MM.1S (cell line): ENCODE results near the gene MAEA.

Experiments used
- DNase-seq: peaks from one replicate; pipeline ENCODE4 v3.0.0-alpha.2; 2015
- H2AFZ ChIP-seq: fragments of 300-600 bp; sonication (generic); 2 replicates; pipeline ENCODE4 v1.6.0; 2016; ENCODE audit warnings: antibody characterized with exemption, low read length
- H3F3A ChIP-seq: fragments of 300-600 bp; sonication (generic); 2 replicates; pipeline ENCODE4 v1.6.1; 2016; ENCODE audit warnings: mild to moderate bottlenecking, antibody characterized with exemption, low read length, moderate library complexity, mixed read lengths; ENCODE audit not compliant: insufficient read depth
- H3K27ac ChIP-seq: fragments of 300-600 bp; sonication (generic); 2 replicates; pipeline ENCODE4 v1.5.1; 2016; ENCODE audit warnings: mild to moderate bottlenecking, low read length
- H3K27me3 ChIP-seq: fragments of 300-600 bp; sonication (generic); replicated peaks from 2 replicates; pipeline ENCODE4 v1.6.0; 2016; ENCODE audit warnings: low read length; ENCODE audit not compliant: insufficient read depth
- H3K36me3 ChIP-seq: fragments of 300-600 bp; sonication (generic); replicated peaks from 2 replicates; pipeline ENCODE4 v1.6.1; 2016; ENCODE audit warnings: mild to moderate bottlenecking, low read length, mixed read lengths; ENCODE audit not compliant: insufficient read depth
- H3K4me1 ChIP-seq: fragments of 300-600 bp; sonication (generic); 2 replicates; pipeline ENCODE4 v1.6.1; 2016; ENCODE audit warnings: low read length, mixed read lengths
- H3K4me2 ChIP-seq: fragments of 300-600 bp; sonication (generic); 2 replicates; pipeline ENCODE4 v1.6.0; 2016; ENCODE audit warnings: low read depth, low read length
- H3K4me3 ChIP-seq: fragments of 300-600 bp; sonication (generic); 2 replicates; pipeline ENCODE4 v1.5.1; 2016; ENCODE audit warnings: low read length, mixed read lengths
- H3K79me2 ChIP-seq: fragments of 300-600 bp; sonication (generic); 2 replicates; pipeline ENCODE4 v1.6.1; 2016; ENCODE audit warnings: mixed run types, low read length, mixed read lengths
- H3K9ac ChIP-seq: fragments of 300-600 bp; sonication (generic); 2 replicates; pipeline ENCODE4 v1.6.1; 2016; ENCODE audit warnings: low read length, mixed read lengths
- H3K9me2 ChIP-seq: fragments of 300-600 bp; sonication (generic); replicated peaks from 2 replicates; pipeline ENCODE4 v1.6.1; 2016; ENCODE audit warnings: mild to moderate bottlenecking, low read length, mixed read lengths; ENCODE audit not compliant: insufficient read depth
- H3K9me3 ChIP-seq: fragments of 300-600 bp; sonication (generic); replicated peaks from 2 replicates; pipeline ENCODE4 v1.6.1; 2016; ENCODE audit warnings: mild to moderate bottlenecking, low read length, mixed read lengths; ENCODE audit not compliant: insufficient read depth
- H4K20me1 ChIP-seq: fragments of 300-600 bp; sonication (generic); 2 replicates; pipeline ENCODE4 v1.6.1; 2016; ENCODE audit warnings: mild to moderate bottlenecking, low read length, moderate library complexity, mixed read lengths; ENCODE audit not compliant: insufficient read depth
- EZH2 ChIP-seq: fragments of 300-600 bp; sonication (generic); optimal IDR thresholded peaks from 2 replicates; pipeline ENCODE3; 2017; ENCODE audit warnings: low read depth, mild to moderate bottlenecking, antibody characterized with exemption, low read length, mixed read lengths
- EZH2phosphoT487 ChIP-seq: fragments of 300-600 bp; sonication (generic); IDR thresholded peaks from 2 replicates; pipeline ENCODE4 v1.6.1; 2018; ENCODE audit warnings: antibody characterized with exemption, low read length
- TF ChIP-seq, protein P1 (sequence below): fragments of 300-600 bp; sonication (generic); IDR thresholded peaks from 2 replicates; pipeline ENCODE4 v1.5.1; 2016; ENCODE audit warnings: antibody characterized with exemption, low read length, mixed read lengths

MAEA gene

GRCh38 chr4:1325681-1326635 is 36.3 kb downstream of the MAEA start:
- Histone ChIP-seq H4K20me1 (no peaks in the 10 kb centered on the region), H3K4me1 (no peaks in the 10 kb centered on the region), H2AFZ (no peak overlapping the region), H3K4me2 (no peak overlapping the region), H3K27me3 (no peaks in the 10 kb centered on the region), H3K4me3 (no peak overlapping the region), H3K79me2 (peaks cover 14% of the 10 kb centered on the region), H3K9me3 (no peaks in the 10 kb centered on the region), H3F3A (no peaks in the 10 kb centered on the region), H3K27ac (no peak overlapping the region), H3K36me3 (peaks cover 3% of the 10 kb centered on the region; the same call in 1 of the 2 replicates), H3K9ac (no peak overlapping the region), H3K9me2 (no peaks in the 10 kb centered on the region)
- TF ChIP-seq, protein P1, sequence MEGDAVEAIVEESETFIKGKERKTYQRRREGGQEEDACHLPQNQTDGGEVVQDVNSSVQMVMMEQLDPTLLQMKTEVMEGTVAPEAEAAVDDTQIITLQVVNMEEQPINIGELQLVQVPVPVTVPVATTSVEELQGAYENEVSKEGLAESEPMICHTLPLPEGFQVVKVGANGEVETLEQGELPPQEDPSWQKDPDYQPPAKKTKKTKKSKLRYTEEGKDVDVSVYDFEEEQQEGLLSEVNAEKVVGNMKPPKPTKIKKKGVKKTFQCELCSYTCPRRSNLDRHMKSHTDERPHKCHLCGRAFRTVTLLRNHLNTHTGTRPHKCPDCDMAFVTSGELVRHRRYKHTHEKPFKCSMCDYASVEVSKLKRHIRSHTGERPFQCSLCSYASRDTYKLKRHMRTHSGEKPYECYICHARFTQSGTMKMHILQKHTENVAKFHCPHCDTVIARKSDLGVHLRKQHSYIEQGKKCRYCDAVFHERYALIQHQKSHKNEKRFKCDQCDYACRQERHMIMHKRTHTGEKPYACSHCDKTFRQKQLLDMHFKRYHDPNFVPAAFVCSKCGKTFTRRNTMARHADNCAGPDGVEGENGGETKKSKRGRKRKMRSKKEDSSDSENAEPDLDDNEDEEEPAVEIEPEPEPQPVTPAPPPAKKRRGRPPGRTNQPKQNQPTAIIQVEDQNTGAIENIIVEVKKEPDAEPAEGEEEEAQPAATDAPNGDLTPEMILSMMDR: no peak
- no peak for TF ChIP-seq EZH2phosphoT487
- TF ChIP-seq EZH2: no peak
- no peak for DNase-seq

- TF ChIP-seq EZH2: no peak
- TF ChIP-seq, protein P1: no peak
- no peak for TF ChIP-seq EZH2phosphoT487
- H2AFZ ChIP-seq: no peak overlapping the region
- no peaks in the 10 kb centered on the region for H4K20me1 ChIP-seq
- H3K4me2 ChIP-seq: no peak overlapping the region
- no peaks in the 10 kb centered on the region for H3K9me2 ChIP-seq
- no peak for DNase-seq
- H3K27me3 ChIP-seq: no peaks in the 10 kb centered on the region
- H3F3A ChIP-seq: no peaks in the 10 kb centered on the region
- H3K4me3 ChIP-seq: no peak overlapping the region
- H3K27ac ChIP-seq: no peak overlapping the region
- H3K9ac ChIP-seq: no peak overlapping the region
- H3K9me3 ChIP-seq: no peaks in the 10 kb centered on the region
- H3K36me3 ChIP-seq: peaks cover 3% of the 10 kb centered on the region; the same call in 1 of the 2 replicates
- peaks cover 22% of the 10 kb centered on the region for H3K79me2 ChIP-seq
- H3K4me1 ChIP-seq: no peaks in the 10 kb centered on the region
Measured at GRCh38 chr4:1326751-1327525, 37.2 kb downstream of the MAEA start.

- Histone ChIP-seq H3K9ac (no peak overlapping the region), H3K4me1 (no peaks in the 10 kb centered on the region), H3K9me2 (no peaks in the 10 kb centered on the region)
Measured at GRCh38 chr4:1327526-1328266, 38.0 kb downstream of the MAEA start.

More at GRCh38 chr4:1327526-1328266, 38.0 kb downstream of the MAEA start:
- H3K79me2 ChIP-seq: peaks cover 25% of the 10 kb centered on the region
- H3F3A ChIP-seq: no peaks in the 10 kb centered on the region
- H3K4me2 ChIP-seq: no peak overlapping the region
- DNase-seq: no peak
- no peaks in the 10 kb centered on the region for H4K20me1 ChIP-seq
- TF ChIP-seq EZH2phosphoT487 (no peak), EZH2 (no peak)
- TF ChIP-seq, protein P1: no peak
- peaks cover 3% of the 10 kb centered on the region; the same call in 1 of the 2 replicates for H3K36me3 ChIP-seq
- H3K9me3 ChIP-seq: no peaks in the 10 kb centered on the region
- no peak overlapping the region for H3K4me3 ChIP-seq
- H2AFZ ChIP-seq: no peak overlapping the region
- no peak overlapping the region for H3K27ac ChIP-seq
- no peaks in the 10 kb centered on the region for H3K27me3 ChIP-seq
